ENCODE results near the gene IGSF5.

Gene IGSF5

DNA sequence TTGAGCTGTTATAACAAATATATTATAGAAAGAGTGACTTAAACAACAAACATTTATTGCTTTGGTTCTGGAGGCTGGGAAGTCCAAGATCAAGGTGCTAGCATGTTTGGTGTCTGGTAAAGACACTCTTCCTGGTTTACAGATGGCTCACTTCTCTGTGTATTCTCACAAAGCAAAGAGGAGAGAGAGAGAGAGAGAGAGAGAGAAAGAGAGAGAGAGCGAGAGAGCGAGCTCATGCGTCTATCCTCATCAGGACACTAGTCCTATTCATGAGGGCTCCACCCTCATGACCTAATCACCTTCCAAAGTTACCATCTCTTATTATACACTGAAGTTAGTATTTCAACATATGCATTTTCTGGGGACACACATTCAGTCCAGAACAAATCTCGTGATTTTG is 89.6 kb downstream of the IGSF5 start:
- no peak for DNase-seq

GRCh38 chr21:39837861-39838359 is 92.9 kb downstream of the IGSF5 start:
- no peak for DNase-seq

GRCh38 chr21:39840373-39841097 is 95.6 kb downstream of the IGSF5 start:
- no peak for DNase-seq

GRCh38 chr21:39842741-39843459 is 97.9 kb downstream of the IGSF5 start:
- DNase-seq: no peak

GRCh38 chr21:39843483-39843882 is 98.5 kb downstream of the IGSF5 start:
- no peak for DNase-seq

- DNase-seq: no peak
Observed at GRCh38 chr21:39843916-39844315, 98.9 kb downstream of the IGSF5 start.

- no peak for DNase-seq
Observed at GRCh38 chr21:39845571-39846130, 100.7 kb downstream of the IGSF5 start.

GRCh38 chr21:39847877-39848276 is 102.9 kb downstream of the IGSF5 start:
- DNase-seq: no peak

- DNase-seq: no peak
Observed at GRCh38 chr21:39849014-39849655, 104.2 kb downstream of the IGSF5 start.

DNA sequence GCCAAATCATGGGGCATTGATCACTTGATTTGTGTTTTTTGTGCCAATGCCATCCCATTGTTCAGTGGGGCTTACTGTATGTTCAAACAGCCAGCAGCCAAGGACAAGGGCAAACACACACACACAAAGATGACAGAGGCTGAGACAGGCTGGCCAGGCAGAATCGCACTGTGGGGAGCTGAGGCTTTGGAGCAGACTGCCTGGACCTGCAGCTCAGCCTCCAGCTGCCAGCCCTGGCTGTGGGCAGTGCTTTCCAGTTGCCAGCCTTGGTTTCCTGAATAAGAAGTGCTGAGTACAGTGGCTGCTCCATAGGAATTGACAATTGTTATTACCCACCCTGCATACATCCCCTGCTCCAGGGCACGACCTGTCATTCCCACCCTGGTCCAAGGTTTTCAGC is 105.3 kb downstream of the IGSF5 start:
- no peak for DNase-seq

- no peak for DNase-seq
Observed at GRCh38 chr21:39851002-39851618, 106.1 kb downstream of the IGSF5 start.

Data from activated T-cell treated with anti-CD3 and anti-CD28 coated beads for 4 hours (primary cell).